Stimulated activated CD8-positive, alpha-beta memory T cell treated with anti-CD3 and anti-CD28 coated beads, Interleukin-4, amount 100 ng/mL, for 48 hours (primary cell): ENCODE measurements around the gene DDX25.
A peak's percentile ranks its signal among the peaks of the same experiment; 100 is the strongest.
"Not testable (repeated sequence)": the region's sequence is repeated elsewhere in the genome, so short reads cannot be mapped to it uniquely, and the experiment has no call there.

ENCODE experiments used
- DNase-seq: peaks from one replicate; pipeline ENCODE4 v3.0.0-alpha.2; 2020

The DDX25 gene

DNA sequence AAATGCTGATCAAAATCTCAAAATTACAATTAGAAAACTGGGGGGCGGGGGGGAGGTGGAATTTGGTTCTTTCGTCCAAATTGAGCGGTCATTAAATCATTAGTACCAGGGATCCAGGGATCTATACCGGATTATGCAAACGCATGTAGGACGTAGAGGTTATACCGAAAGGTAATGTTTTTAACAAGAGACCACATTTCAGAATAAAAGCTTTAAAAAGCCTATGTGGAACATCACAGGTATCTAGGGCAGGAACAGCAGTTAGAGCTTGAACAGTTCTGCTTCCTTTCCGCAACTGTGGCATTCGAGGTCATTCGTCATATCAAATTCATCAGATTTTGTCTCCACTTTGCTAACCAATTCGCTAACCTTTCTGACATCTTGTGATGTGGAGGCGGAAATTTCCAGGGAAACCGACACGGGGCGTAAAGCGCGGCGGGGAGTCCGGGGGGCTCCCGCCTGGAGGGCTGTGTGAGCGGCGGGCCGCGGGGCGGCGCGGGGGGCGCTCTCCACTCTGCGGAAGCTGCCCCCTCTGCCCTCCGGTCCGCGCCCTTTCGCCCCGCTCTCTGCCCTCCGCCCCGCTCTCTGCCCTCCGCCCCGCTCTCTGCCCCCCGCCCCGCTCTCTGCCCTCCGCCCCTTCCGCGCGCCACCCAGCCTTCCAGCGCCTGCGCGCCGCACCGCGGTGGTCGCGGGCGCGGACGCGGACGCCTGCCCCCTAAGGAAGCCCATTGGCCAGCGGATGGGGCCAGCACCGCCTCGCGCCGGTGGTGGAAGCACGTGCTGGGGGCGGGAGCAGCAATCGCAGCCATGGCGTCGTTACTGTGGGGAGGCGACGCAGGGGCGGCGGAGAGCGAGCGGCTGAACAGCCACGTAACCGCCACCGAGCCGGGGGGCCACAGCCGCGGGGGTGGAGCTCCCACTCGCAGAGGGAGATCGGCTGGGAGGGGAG, at the start of gene DDX25:
Gene DDX25 (plus strand): TSS at position 798 of the 949 bp plus-strand sequence. CDS start 10 bp downstream, at position 808.
- DNase-seq: peak; percentile 42

DNA sequence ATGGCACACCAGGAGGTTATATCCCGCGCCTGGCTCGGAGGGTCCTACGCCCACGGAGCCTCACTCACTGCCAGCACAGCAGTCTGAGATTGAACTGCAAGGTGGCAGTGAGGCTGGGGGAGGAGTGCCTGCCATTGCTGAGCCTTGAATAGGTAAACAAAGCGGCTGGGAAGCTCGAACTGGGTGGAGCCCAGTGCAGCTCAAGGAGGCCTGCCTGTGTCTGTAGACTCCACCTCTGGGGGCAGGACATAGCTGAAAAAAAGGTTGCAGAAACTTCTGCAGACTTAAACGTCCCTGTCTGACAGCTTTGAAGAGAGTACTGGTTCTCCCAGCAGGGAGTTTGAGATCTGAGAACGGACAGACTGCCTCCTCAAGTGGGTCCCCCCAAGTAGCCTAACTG, 46.6 kb upstream of the DDX25 start:
- DNase-seq: not testable (repeated sequence)

DNA sequence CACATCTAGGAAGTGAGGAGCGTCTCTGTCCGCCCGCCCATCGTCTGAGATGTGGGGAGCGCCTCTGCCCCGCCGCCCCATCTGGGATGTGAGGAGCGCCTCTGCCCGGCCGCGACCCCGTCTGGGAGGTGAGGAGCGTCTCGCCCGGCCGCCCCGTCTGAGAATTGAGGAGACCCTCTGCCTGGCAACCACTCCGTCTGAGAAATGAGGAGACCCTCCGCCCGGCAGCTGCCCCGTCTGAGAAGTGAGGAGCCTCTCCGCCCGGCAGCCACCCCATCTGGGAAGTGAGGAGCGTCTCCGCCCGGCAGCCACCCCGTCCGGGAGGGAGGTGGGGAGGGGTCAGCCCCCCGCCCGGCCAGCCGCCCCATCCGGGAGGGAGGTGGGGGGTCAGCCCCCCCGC, 41.5 kb upstream of the DDX25 start:
- not testable (repeated sequence) for DNase-seq

DNA sequence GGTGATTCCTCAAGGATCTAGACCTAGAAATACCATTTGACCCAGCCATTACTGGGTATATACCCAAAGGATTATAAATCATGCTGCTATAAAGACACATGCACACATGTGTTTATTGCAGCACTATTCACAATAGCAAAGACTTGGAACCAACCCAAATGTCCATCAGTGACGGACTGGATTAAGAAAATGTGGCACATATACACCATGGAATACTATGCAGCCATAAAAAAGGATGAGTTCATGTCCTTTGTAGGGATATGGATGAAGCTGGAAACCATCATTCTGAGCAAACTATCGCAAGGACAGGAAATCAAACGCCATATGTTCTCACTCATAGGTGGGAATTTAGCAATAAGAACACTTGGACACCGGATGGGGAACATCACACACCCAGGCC, 39.0 kb upstream of the DDX25 start:
- DNase-seq: not testable (repeated sequence)

DNA sequence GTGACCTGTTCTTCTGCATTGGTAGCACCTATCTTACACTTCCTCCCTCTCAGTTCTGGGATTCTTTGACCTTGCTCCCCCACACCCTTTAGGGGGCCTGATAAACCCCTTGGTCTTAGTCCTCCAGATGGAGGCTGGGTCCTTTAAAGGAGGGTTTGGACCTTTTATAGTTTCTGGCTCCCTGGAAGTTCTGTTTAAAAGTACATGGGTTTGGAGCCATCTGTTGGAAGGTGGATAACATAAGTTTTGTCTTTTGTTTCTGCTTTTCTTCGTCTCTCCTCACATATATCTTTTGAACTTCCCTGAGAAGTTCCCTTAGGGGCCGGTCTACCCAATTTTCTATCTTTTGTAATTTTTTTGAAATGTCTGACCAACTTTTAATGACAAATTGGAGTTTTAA, 34.8 kb upstream of the DDX25 start:
- DNase-seq: no peak

DNA sequence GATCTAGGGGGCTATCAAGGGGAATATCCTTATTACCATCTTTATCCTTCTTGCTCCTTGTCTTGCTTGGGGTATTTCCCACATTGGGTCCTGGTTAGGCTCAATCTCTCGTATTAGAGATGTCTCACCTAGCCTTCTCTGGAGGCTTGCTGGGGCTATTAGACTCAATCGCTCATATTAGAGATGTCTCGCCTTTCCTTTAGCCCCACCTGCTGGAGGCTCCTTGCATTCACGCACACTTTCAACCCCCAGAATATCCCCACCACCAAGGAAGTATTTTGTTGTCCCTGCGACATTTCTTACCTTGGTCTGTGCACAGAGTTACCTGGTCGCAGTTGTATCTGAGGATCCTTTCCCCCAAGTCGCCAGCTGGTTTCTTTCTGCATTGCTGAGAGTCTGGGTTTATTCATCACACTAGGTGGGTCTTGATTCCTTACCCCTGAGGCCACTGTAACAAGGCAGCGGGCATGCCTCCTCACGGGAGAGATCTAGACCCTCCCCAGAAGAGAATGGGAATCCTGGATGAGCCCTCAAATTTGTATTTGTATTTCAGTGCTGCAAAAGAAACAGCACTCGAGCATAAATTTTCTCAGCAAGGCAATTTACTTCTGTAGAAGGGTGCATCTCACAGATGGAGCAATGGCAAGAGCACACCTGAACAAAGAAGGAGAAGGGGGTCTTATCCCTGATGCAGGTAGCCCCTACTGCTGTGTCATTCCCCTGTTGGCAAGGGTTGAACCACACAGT, 32.7 kb upstream of the DDX25 start:
- DNase-seq: peak; percentile 59

DNA sequence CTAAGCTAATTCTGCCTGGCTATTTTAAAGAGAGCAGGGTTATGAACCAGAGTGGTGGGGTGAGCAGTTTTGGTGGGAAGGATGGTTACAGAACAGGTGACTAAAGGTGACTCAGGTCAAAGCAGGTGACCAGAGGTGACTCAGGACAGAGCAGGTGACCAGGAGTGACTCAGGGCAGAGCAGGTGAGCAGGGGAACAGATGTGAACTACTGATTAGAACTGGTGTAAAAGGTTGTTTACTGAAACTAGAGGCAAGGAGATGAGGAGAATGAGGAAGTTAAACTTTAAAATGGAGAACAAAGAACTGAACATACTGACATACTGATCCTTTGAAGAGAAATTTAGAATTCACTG, 32.2 kb upstream of the DDX25 start:
- DNase-seq: no peak

DNA sequence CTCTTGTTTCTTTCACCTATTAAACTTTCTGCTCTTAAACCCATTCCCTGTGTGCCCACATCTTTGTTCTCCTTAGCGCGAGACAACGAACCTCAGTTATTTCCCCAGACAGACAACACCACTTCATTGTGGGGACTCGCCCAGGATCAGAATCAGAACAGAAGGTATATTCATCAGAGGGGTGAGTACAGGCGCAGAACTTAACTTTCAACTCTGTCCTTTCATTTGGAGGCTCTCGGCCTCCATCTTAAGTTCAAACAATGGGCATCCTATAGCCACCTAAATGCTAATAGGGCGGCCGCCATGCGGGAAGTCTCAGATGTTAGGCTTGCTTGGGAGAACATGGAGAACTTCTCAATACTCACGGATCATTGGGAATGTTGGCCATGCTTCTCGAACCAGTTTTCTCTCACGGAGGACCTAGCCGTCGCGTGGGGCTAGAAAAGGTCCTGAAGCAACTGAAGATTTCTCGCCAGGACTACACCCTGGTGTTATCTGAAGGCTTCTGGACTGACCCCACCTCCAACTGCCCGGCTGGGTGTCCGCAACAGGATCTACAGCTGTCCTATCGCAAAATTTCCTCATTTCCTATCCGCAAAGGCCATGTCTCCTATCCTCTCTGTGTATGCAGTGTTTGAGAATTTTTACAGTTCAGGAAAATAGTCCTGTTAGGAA, 30.3 kb upstream of the DDX25 start:
- DNase-seq: no peak

DNA sequence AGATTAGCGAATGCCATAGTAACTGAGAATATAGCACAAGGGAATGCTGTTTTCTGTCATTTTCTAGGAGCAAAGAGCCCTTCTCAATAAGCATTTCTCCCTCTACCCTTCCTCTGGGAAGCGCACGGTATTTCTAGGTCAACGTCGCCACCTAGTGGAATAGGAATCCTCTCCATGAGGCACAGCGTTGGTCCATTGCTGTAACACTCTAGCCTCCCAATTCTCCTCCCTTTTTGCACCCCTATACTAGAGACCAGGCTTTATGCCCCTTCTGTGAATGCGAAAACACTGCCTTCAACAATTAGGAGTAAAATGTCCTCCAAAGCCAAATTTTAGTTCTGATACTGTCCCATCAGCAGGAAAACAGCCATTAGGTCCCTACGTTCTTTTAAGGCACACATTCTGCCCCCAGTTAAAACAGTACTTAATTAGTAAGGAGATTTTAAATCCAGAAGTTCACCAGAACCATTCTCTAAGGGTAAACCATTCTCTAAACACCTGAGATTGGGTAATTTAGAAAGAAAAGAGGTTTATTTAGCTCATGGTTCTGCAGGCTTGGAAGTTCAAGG, 29.7 kb upstream of the DDX25 start:
- peak; percentile 64 for DNase-seq

DNA sequence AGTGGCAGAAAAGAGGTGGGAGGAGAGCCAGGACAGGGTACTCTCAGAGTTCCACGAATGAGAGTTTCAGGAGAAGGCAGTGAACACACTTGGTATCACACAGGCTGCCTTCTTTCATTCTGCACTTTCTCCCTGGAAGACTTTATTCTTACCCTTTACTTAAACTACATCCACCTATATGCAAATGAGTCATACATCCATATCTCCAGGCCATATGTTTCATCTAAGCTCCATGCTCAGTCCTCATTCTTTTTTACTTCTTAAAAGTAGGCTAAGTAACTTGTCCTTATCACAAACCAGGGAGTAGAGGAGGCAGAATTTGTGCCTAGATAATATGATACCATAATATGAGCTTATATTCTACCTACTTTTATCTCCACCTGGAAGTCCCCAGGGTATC, 23.0 kb upstream of the DDX25 start:
- DNase-seq: no peak

DNA sequence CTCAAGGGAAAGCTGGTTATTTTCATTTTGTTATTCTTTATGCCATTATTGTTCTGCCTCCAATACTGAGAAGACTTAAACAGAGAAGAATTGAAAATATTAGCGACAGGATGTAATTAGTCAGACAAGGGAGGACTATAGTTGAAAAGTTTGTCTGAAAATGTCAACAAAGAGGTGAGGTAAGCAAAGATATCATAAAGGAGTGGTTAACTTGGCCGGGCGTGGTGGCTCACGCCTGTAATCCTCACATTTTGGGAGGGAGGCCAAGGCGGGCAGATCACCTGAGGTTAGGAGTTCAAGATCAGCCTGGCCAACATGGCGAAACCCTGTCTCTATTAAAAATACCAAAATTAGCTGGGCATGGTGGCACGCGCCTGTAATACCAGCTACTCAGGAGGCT, 20.9 kb upstream of the DDX25 start:
- no peak for DNase-seq

DNA sequence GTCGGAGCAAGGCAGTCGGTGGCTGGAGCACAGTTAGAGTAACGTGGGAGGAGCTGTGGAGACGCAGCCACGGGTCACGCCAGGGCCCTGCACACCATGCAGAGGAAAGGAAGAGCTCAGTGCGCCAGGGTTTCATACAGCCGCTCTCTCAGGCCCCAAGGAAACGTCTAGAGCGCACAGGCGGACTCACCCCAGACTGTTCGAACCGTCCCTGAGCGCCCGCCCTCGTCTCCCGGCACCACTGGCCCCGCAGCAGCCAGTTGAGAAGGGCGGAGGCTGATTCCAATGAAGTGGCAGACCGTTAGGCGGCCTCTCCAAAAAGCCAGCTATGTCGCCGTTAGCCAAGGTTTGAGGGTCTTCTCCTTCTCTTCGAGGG, 17.3 kb upstream of the DDX25 start:
- peak; percentile 65 for DNase-seq

DNA sequence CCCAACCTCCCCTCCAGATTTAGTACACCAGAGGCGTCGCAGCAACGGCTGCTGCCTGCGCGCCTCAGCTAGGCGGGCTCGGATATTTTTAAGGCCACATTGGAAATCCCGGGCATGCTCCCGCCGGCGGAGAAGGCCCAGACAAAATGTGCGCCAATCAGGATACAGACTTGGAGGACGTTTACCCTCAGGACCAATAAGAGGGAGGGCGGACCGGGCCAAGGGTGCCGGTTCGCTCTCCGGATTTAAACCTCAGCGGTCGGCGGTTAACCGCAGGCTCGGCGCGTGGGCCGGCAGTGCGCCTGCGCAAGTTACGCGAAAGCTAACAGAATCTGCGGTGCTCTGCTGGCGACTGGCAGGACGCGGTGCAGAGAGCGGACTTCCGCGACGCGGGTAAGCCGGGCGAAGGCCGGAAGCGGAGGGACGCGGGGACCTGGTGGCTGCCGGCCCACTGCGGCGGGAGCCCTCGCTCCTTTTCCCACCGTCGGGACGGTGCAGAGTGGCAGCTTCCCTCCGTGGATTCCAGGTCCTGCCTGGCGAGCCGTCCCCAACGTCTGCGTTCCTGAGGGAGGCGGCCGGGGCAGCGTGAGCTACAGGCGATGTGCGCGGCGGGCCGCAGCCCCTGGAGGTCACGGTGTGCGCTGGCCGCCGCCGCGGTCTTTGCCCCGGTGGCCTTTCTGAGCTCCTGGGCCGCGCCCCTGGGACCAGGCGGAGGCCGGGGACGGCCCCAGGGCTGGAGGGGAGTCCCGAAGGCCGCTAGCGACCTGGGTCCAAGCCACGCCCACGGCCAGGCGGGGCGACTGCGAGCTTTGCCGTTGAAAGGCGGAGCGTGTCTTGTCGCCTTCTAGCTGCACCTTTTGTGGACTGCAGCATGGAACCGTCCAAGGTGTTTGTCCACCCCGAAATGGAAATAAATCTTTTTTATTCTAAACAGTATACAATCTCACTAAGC, 16.7 kb upstream of the DDX25 start, which contains the start of gene HYLS1:
Gene HYLS1 (plus strand): TSS at position 296 of the 952 bp plus-strand sequence. CDS start 11,701 bp downstream, outside the sequence.
- DNase-seq: peak; percentile 99

DNA sequence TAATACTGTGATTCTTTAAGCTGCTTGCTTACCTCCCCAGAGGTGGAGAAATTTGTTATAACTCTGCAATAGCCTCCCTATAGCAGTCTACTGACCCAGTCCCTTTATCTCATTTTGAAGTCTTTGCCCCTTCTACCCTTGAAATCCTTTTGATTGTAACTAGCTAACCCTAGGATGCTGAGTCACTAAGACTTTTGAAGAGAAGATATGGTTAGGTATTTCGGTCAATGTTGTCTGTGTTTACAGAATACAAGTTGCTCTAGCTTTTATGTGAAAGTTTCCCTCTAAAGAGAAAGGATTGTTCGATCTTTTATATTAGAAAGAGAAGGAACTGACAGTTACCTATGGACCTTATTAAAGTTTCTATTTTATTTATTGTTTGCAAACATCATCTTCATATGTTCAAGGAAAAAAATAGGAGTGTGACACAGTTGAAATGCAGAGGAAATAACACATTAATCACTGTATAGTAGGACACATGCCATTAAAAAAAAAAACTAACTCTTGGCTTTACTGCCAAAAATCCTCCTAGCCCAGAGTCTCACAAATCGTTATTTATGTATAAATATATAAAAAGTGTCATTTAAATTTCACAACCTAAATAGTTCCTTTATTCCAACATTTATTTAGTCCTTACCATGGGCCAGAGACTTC, 13.7 kb upstream of the DDX25 start:
- DNase-seq: no peak

DNA sequence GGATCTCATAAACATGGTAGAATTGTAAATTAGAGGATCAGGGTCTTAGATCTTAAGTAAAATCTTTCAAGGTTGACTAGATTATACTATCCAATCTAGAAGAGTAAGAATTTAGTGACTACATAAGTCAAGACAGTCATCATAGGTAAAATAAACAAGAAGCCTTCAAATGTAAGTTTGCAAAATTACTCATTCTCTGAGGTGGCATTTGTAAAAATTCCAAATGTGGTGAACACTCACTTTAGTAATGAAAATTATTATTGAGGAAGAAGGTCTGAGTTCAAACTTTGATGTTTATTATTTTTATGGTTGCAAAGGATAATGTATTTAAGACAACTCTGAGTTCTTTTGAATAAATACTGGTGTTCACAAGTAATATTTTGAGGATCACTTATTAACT, 12.2 kb upstream of the DDX25 start:
- no peak for DNase-seq

DNA sequence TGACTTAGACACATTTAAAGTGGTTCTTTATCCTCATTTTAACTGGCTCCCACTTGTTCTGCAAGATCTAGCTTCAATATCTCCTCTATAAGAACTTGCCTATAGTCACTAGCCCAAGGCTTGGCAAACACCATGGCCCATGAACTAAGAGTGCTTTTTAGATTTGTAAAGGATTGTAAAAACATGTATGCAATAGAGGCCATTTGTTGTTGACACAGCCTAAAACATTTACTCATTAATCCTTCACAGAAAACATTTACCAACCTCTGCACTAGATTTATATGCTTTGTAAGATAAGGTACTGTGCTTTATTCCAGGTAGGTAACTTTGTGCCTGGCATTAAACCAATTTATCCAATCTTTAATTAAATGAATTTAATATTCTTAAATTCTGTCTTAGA, 11.3 kb upstream of the DDX25 start:
- no peak for DNase-seq

DNA sequence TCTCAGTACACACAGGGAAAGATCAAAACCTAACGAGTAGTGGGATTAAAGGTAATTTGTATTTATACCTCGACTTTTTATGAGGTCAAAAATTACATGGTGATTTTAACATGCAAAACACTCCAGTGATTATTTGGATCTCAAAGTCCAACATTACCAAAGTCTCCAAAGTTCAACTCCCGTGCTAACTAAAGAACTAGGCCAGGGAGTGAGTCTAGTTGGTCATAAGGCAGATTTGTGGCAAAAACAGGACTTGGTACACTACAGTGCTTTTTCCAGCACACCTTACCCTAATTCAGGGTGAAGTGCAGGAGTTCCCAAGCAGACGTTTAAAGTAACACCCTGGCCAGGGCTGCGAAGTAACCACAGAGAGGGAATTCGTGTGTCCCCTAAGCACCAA, 2.4 kb upstream of the DDX25 start:
- no peak for DNase-seq

DNA sequence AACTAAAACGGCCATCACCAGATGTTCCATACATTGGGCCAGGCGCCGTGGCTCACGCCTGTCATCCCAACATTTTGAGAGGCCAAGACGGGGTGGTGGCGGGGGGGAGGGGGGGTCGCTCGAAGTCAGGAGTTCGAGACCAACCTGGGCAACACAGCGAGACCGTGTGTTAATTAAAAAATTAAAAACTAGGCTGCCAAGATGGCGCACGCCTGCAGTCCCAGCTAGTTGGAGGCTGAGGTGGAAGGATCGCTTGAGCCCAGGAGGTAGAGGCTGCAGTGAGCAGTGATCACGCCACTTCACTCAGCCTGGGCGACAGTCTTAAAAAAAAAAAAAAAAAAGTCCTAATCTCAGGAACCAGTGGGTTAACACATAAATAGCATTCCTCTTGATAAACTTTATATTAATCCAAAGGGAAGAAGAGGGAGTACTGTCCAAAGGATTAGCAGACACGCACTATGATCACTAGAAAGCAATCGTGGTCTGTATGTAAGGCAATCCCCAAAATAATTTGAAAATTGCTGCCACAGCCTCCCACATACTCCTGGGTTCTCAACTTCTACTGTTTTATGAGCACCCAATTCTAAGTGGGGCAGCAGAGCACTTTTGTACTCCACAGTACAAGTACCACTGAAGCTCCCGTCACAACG, 1.9 kb upstream of the DDX25 start:
- no peak for DNase-seq

DNA sequence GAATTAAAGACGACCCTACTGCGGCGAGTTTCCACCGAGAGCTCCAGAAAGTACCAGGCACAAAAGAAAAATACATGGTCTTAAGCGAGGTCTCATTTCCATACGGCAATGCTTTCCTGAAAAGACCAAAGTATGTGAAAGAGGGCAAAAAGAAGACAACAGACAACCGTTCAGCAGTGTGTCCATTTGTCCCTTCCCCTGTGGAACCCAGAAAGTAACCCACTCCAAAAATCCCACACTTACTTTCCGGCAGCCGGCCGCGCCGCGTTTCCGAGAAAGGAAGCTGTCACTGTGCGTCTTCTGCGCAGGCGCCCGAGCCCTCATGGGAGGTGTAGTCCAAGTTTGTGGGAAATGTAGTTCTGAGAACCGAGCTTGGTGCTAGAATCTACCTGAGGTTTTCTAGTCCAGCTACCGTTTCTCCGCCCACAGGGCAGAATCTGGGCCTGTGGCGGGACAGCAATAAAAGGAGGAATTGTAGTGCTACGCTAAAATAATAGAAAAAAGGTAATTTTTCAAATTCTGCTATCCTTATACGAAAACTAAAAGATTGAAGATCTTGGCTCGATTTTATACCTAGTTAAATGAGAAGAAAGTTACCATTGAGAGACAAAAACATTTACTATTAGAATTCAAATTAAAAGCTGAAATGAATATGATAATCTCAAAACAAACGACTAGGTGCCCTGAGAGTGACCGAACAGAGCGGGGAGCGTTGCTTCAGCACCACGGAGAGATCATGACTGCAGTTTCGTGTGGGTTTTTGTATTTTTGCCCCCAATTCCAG, 1.2 kb upstream of the DDX25 start, which contains the start of gene PUS3:
Gene PUS3 (minus strand): TSS at position 280 of the 784 bp plus-strand sequence. CDS start 6,922 bp downstream, outside the sequence.
- DNase-seq: peak; percentile 93

DNA sequence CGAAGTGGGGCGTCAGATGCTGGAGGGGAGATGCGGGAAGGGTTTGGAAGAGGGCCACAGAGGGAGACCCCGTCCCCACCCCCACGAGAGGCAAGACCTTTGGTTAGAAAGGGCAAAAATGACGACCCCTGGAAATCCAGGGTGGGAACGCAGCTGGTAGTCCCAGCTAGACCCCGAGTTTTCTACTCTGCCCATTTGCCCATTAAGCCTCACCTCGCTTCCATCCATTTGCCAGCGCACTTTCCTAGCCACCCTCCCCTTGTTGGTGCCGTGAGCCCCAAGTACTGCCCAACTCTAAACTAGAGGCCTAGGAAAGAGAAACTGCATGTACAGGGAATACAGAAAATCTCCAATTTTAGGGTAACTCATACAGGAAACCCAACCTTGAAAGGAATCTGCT, 370 bp downstream of the DDX25 start:
- no peak for DNase-seq
